ENCODE results near the gene FAM156A.
"Not testable (repeated sequence)": the region's sequence is repeated elsewhere in the genome, so short reads cannot be mapped to it uniquely, and the experiment has no call there.

Gene FAM156A

GRCh38 chrX:52958113-52958959 lies at the start of gene FAM156A:
FAM156A (minus strand) TSS chrX:52958518; CDS start chrX:52948588, 9,930 bp downstream.
- in situ Hi-C loops (cut with MboI; ENCODE audit: low sequenced_read_pairs): not testable (repeated sequence)

- in situ Hi-C loops (cut with MboI; ENCODE audit: low sequenced_read_pairs): no loop called here
These were observed 47.0 kb upstream of the FAM156A start for GRCh38 chrX:53005327-53005726.

- in situ Hi-C loops (cut with MboI; ENCODE audit: low sequenced_read_pairs): no loop called here
These were observed 46.5 kb upstream of the FAM156A start for GRCh38 chrX:53004811-53005210.

GRCh38 chrX:53004038-53004437 lies 45.7 kb upstream of the FAM156A start:
- in situ Hi-C loops (cut with MboI; ENCODE audit: low sequenced_read_pairs): no loop called here

GRCh38 chrX:53003111-53003510 lies 44.8 kb upstream of the FAM156A start:
- in situ Hi-C loops (cut with MboI; ENCODE audit: low sequenced_read_pairs): no loop called here

GRCh38 chrX:53001958-53002357 lies 43.6 kb upstream of the FAM156A start:
- in situ Hi-C loops (cut with MboI; ENCODE audit: low sequenced_read_pairs): no loop called here

GRCh38 chrX:53000447-53001135 lies 42.3 kb upstream of the FAM156A start:
- in situ Hi-C loops (cut with MboI; ENCODE audit: low sequenced_read_pairs): no loop called here

GRCh38 chrX:52995987-52996331 lies 37.6 kb upstream of the FAM156A start:
- in situ Hi-C loops (cut with MboI; ENCODE audit: low sequenced_read_pairs): no loop called here

GRCh38 chrX:52995135-52995986 lies 37.0 kb upstream of the FAM156A start:
- in situ Hi-C loops (cut with MboI; ENCODE audit: low sequenced_read_pairs): no loop called here

- in situ Hi-C loops (cut with MboI; ENCODE audit: low sequenced_read_pairs): no loop called here
These were observed 32.5 kb upstream of the FAM156A start for GRCh38 chrX:52990848-52991247.

GRCh38 chrX:52990011-52990631 lies 31.8 kb upstream of the FAM156A start:
- in situ Hi-C loops (cut with MboI; ENCODE audit: low sequenced_read_pairs): not testable (repeated sequence)

GRCh38 chrX:52988985-52989917 lies 30.9 kb upstream of the FAM156A start:
- in situ Hi-C loops (cut with MboI; ENCODE audit: low sequenced_read_pairs): no loop called here

- in situ Hi-C loops (cut with MboI; ENCODE audit: low sequenced_read_pairs): no loop called here
These were observed 25.1 kb upstream of the FAM156A start for GRCh38 chrX:52983321-52984000.

- in situ Hi-C loops (cut with MboI; ENCODE audit: low sequenced_read_pairs): no loop called here
These were observed 21.7 kb upstream of the FAM156A start for GRCh38 chrX:52979993-52980392.

GRCh38 chrX:52979568-52979967 lies 21.2 kb upstream of the FAM156A start:
- in situ Hi-C loops (cut with MboI; ENCODE audit: low sequenced_read_pairs): no loop called here

GRCh38 chrX:52977953-52978352 lies 19.6 kb upstream of the FAM156A start:
- in situ Hi-C loops (cut with MboI; ENCODE audit: low sequenced_read_pairs): no loop called here

- in situ Hi-C loops (cut with MboI; ENCODE audit: low sequenced_read_pairs): not testable (repeated sequence)
These were observed 17.3 kb upstream of the FAM156A start for GRCh38 chrX:52975576-52975975.

- in situ Hi-C loops (cut with MboI; ENCODE audit: low sequenced_read_pairs): not testable (repeated sequence)
These were observed 16.1 kb upstream of the FAM156A start for GRCh38 chrX:52974336-52974992.

- in situ Hi-C loops (cut with MboI; ENCODE audit: low sequenced_read_pairs): not testable (repeated sequence)
These were observed 9.6 kb upstream of the FAM156A start for GRCh38 chrX:52967922-52968321.
